ENCODE data around the gene CIZ1.
A peak's percentile ranks its signal among the peaks of the same experiment; 100 is the strongest.

Gene CIZ1

DNA sequence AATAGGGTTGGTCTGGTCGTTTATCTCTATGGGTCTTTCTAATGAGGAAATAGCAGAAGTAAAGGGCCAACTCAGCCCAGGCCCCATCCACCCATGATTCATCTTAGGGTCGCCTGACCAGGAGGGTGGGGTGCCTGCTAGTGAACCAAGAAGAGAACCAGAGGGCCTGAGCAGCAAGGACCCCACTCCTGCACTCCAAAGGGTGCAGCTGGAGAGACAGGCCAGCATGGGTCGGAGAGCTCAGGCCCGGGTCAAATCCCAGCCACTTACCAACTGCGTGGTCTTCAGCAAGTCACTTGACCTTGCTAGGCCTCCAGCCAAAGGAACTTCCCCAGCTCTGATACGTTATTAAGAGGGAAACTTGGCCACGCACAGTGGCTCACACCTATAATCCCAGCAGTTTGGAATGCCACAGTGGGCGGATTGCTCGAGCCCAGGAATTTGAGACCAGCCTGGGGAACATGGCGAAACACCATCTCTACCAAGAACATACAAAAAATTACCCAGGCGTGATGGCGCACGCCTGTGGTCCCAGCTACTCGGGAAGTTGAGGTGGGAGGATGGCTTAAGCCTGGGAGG, 27.0 kb downstream of the CIZ1 start:
- DNase-seq (ENCODE audit: low read depth) = no peak
- TF ChIP-seq, protein P1, sequence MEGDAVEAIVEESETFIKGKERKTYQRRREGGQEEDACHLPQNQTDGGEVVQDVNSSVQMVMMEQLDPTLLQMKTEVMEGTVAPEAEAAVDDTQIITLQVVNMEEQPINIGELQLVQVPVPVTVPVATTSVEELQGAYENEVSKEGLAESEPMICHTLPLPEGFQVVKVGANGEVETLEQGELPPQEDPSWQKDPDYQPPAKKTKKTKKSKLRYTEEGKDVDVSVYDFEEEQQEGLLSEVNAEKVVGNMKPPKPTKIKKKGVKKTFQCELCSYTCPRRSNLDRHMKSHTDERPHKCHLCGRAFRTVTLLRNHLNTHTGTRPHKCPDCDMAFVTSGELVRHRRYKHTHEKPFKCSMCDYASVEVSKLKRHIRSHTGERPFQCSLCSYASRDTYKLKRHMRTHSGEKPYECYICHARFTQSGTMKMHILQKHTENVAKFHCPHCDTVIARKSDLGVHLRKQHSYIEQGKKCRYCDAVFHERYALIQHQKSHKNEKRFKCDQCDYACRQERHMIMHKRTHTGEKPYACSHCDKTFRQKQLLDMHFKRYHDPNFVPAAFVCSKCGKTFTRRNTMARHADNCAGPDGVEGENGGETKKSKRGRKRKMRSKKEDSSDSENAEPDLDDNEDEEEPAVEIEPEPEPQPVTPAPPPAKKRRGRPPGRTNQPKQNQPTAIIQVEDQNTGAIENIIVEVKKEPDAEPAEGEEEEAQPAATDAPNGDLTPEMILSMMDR (IDR thresholded peaks at IDR 0.05; ENCODE audit: low read depth, low read length, missing control alignments) = no peak
- H3K4me3 ChIP-seq (ENCODE audit: low read depth, low read length) = no peak overlapping the region

DNA sequence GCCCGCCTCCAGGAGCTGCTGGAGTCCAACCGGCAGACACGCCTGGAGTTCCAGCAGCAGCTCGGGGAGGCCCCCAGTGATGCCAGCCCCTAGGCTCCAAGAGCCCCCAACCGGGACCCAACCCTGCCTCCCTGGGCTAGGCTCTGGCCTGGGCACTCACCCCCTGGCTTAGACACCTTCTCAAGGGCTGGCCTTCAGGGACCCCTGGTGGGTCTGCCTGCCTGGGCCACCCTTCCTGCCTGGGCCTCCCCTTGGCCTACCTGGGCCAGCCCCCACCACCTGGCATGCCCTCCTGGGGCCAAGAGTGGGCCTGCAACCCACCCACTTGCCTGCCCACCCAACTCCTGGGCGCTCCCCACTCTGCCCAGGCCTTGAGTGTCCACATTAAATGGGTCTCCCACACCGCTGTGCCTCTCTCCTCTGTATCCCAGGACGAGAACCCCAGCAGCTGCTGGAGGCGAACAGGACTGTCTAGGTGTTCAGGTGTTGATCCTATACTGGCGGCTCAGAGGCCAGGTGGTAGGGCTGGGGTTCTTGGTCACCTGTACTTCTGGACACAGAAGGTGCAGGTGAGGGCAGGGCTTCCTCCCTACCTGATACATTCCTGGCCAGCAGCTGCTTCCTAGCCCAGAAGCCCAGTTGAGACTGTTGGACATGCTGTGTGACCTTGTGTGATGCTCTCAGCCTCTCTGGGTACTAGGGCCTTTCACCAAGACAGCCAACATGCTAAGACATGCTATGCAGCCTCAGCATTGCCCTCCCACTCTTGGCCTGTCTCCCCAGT, 27.7 kb downstream of the CIZ1 start:
- H3K4me3 ChIP-seq (ENCODE audit: low read depth, low read length) = no peak overlapping the region
- TF ChIP-seq, protein P1 (IDR thresholded peaks at IDR 0.05; ENCODE audit: low read depth, low read length, missing control alignments) = no peak
- DNase-seq (ENCODE audit: low read depth) = no peak

DNA sequence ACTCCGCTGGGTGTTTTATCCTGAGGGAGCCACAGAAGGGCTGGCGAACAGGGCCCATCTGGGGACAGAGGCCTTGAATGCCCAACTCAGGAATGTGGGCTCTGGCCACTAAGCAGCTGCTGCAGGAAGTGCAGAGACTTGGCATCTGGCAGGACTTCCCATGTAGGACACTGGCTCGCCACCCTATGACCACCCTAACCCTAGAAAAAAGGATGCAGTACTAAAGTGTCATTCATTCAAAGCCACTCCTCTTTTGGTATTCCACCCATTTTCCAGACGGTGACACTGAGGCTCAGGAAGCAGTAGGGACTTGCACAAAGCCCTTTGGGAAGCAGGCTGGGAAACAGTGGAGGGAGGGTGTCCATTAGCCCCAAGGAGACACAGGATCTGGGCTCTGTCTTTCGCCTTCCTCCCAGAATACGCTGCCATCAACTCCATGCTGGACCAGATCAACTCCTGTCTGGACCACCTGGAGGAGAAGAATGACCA, 28.3 kb downstream of the CIZ1 start:
- no peak for DNase-seq (ENCODE audit: low read depth)
- TF ChIP-seq, protein P1 (IDR thresholded peaks at IDR 0.05; ENCODE audit: low read depth, low read length, missing control alignments) = no peak
- H3K4me3 ChIP-seq (ENCODE audit: low read depth, low read length) = no peak overlapping the region

DNA sequence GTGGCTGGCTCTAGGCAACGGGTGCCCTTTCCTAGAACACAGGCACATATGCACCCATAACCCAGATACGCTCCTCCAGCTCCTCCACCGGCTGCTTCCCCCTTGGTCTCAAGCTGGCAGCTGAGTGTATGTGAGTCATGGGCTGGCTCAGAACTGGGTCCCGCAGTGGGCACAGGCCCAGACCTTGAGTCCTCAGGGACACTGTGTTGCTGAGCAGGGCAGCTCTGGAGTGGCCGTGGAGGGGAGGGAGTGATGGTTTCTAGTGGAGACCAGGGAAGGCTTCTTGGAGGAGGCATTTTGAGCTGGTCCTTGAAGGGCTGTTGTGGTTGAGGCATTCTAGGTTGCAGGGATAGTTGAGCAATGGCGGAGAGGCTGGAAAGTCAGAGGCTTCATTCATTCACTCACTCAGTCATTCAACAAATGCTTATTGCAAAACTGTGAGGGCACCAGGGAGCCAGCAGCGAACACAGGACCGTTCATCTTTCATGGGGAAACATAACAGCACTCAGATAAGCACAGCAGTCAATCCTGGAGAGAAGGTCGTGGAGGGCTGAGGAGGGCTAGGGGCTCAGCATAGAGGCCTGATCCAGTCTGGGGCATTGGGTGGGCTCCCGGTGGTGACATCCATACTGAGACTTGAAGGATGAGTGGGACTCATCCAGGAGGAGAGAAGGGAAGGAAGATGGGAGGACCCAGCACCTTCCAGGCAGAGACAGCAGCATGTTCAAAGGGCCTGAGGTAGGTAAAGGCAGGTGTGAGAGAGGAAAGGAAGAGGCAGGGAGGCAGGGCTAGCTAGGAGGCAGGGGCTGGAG, 29.0 kb downstream of the CIZ1 start:
- TF ChIP-seq, protein P1 (IDR thresholded peaks at IDR 0.05; ENCODE audit: low read depth, low read length, missing control alignments) = no peak
- no peak for DNase-seq (ENCODE audit: low read depth)
- H3K4me3 ChIP-seq (ENCODE audit: low read depth, low read length) = no peak overlapping the region

DNA sequence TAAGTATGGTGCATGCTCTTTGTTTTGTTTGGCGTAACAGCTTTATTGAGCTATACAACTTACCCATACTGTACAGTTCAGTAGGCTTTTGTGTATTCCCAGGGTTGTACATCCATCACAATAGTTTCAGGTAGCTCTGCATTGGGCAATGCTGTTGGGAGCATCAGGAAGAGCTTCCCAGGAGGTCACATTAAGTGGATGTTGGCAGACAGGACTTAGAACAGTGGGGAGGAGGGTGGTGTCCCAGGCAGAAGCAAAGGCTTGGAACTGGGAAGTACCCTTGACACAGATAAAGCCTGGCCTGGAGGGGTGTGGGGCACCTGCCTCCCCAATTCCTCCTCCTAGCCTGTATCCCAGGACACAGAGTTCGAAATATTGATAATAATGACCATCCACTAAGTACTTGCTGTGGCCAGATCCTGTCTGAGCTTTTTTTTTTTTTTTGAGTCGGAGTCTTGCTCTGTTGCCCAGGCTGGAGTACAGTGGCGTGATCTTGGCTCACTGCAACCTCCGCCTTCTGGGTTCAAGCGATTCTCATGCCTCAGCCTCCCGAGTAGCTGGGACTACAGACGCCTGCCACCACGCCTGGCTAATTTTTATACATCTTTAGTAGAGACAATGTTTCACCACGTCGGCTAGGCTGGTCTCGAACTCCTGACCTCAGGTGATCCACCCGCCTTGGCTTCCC, 30.0 kb downstream of the CIZ1 start:
- peak overlapping the region; percentile 97 for H3K4me3 ChIP-seq (ENCODE audit: low read depth, low read length)
- no peak for DNase-seq (ENCODE audit: low read depth)
- TF ChIP-seq, protein P1 (IDR thresholded peaks at IDR 0.05; ENCODE audit: low read depth, low read length, missing control alignments) = no peak

DNA sequence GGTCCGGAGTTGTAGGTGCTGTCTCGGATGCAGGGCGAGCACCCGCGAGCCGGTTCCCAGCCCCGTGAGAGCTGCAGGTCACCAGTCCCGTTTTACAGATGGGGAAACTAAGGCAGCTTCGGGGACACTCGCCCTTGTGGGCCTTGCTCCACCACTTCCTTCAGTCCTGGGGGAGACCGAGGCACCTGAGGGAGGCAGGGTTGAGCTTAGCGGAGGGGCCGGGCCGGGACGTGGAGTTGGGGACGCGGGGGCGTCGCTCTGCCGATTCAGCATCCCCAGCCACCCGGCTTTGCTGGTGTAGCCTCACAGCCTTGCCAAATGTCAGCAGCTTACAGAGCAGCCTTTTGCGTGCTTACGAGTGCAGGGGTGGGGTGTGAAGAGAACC, 30.8 kb downstream of the CIZ1 start:
- H3K4me3 ChIP-seq (ENCODE audit: low read depth, low read length) = peak overlapping the region; percentile 97
- DNase-seq (ENCODE audit: low read depth) = no peak
- TF ChIP-seq, protein P1 (IDR thresholded peaks at IDR 0.05; ENCODE audit: low read depth, low read length, missing control alignments) = no peak
